GM23338 (cell line): ENCODE measurements around the gene ELL3.

Experiments
- EZH2 ChIP-seq: fragments of 200-600 bp; sonication (generic); IDR thresholded peaks from one replicate; pipeline ENCODE4 v1.8.0; 2017; ENCODE audit warnings: antibody characterized with exemption, mild to moderate bottlenecking, low read depth; ENCODE audit not compliant: unreplicated experiment
- EZH2phosphoT487 ChIP-seq: fragments of 200-600 bp; sonication (generic); IDR thresholded peaks from one replicate; pipeline ENCODE4 v1.8.1; 2018; ENCODE audit warnings: antibody characterized with exemption; ENCODE audit not compliant: unreplicated experiment
- JUNB ChIP-seq: IDR thresholded peaks from one replicate; pipeline ENCODE4 v1.6.1; 2016; ENCODE audit warnings: antibody characterized with exemption; ENCODE audit not compliant: unreplicated experiment
- NANOG ChIP-seq: IDR thresholded peaks from 2 replicates; pipeline ENCODE4 v1.6.1; 2016; ENCODE audit warnings: antibody characterized with exemption, borderline replicate concordance
- POLR2AphosphoS5 ChIP-seq: IDR thresholded peaks from 2 replicates; pipeline ENCODE4 v1.6.1; 2016; ENCODE audit warnings: antibody characterized with exemption, low read depth
- STAT1 ChIP-seq: IDR thresholded peaks from one replicate; pipeline ENCODE4 v1.6.1; 2016; ENCODE audit warnings: antibody characterized with exemption; ENCODE audit not compliant: unreplicated experiment
- TF ChIP-seq, protein P1 (sequence below), 2 experiments: fragments of 200-600 bp in 1 of 2; sonication (generic) in 1 of 2; conservative IDR thresholded peaks; 2 replicates each; pipeline versions ENCODE4 v1.5.1 to v1.6.1; 2016 to 2017; ENCODE audit warnings: antibody characterized with exemption in 2 of 2, low read depth in 2 of 2, mild to moderate bottlenecking in 2 of 2, moderate library complexity in 1 of 2
- TF ChIP-seq, protein P2 (sequence below): IDR thresholded peaks from one replicate; pipeline ENCODE4 v1.6.1; 2018; ENCODE audit warnings: antibody characterized with exemption; ENCODE audit not compliant: unreplicated experiment

DNA sequence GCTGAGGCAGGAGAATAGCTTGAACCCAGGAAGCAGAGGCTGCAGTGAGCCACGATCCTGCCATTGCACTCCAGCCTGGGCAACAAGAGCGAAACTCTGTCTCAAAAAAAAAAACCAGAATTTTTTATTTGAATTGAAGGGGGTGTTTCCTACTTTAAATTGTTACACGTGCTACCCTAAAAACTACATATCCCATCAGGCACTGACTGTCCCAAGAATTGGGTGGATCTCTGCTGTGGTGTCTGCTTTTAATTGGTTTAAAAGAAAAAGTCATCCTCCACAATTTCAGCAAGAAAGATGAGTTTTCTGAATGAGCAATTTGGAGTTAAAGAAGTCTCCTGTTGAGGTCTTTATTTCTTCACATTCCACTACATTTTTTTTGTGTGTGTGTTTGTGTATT, 28.4 kb downstream of the ELL3 start:
- TF ChIP-seq, protein P1, sequence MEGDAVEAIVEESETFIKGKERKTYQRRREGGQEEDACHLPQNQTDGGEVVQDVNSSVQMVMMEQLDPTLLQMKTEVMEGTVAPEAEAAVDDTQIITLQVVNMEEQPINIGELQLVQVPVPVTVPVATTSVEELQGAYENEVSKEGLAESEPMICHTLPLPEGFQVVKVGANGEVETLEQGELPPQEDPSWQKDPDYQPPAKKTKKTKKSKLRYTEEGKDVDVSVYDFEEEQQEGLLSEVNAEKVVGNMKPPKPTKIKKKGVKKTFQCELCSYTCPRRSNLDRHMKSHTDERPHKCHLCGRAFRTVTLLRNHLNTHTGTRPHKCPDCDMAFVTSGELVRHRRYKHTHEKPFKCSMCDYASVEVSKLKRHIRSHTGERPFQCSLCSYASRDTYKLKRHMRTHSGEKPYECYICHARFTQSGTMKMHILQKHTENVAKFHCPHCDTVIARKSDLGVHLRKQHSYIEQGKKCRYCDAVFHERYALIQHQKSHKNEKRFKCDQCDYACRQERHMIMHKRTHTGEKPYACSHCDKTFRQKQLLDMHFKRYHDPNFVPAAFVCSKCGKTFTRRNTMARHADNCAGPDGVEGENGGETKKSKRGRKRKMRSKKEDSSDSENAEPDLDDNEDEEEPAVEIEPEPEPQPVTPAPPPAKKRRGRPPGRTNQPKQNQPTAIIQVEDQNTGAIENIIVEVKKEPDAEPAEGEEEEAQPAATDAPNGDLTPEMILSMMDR (conservative IDR thresholded peaks at IDR 0.05; ENCODE audit: low read depth in 2 of 2), result no peak
- TF ChIP-seq POLR2AphosphoS5, result no peak
- TF ChIP-seq EZH2phosphoT487, result no peak
- TF ChIP-seq EZH2, result no peak
- no peak for TF ChIP-seq NANOG
- no peak for TF ChIP-seq JUNB
- TF ChIP-seq, protein P2, sequence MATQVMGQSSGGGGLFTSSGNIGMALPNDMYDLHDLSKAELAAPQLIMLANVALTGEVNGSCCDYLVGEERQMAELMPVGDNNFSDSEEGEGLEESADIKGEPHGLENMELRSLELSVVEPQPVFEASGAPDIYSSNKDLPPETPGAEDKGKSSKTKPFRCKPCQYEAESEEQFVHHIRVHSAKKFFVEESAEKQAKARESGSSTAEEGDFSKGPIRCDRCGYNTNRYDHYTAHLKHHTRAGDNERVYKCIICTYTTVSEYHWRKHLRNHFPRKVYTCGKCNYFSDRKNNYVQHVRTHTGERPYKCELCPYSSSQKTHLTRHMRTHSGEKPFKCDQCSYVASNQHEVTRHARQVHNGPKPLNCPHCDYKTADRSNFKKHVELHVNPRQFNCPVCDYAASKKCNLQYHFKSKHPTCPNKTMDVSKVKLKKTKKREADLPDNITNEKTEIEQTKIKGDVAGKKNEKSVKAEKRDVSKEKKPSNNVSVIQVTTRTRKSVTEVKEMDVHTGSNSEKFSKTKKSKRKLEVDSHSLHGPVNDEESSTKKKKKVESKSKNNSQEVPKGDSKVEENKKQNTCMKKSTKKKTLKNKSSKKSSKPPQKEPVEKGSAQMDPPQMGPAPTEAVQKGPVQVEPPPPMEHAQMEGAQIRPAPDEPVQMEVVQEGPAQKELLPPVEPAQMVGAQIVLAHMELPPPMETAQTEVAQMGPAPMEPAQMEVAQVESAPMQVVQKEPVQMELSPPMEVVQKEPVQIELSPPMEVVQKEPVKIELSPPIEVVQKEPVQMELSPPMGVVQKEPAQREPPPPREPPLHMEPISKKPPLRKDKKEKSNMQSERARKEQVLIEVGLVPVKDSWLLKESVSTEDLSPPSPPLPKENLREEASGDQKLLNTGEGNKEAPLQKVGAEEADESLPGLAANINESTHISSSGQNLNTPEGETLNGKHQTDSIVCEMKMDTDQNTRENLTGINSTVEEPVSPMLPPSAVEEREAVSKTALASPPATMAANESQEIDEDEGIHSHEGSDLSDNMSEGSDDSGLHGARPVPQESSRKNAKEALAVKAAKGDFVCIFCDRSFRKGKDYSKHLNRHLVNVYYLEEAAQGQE, result no peak
- TF ChIP-seq STAT1, result no peak
